Superior temporal gyrus (tissue), 1 donor: Measurements from ENCODE around the gene PHC3.
"Not testable (repeated sequence)": the region's sequence is repeated elsewhere in the genome, so short reads cannot be mapped to it uniquely, and the experiment has no call there.

Experiments used
- DNase-seq: peaks from one replicate; pipeline ENCODE4 v3.0.0-alpha.2; 2016; ENCODE audit errors: extremely low spot score

Gene PHC3

GRCh38 chr3:170128977-170129431, 52.5 kb downstream of the PHC3 start:
- DNase-seq: no peak

- DNase-seq: no peak
These were observed 53.1 kb downstream of the PHC3 start for GRCh38 chr3:170128259-170128976.

- no peak for DNase-seq
These were observed 64.4 kb downstream of the PHC3 start for GRCh38 chr3:170117134-170117533.

GRCh38 chr3:170114165-170114564, 67.4 kb downstream of the PHC3 start:
- not testable (repeated sequence) for DNase-seq

DNA sequence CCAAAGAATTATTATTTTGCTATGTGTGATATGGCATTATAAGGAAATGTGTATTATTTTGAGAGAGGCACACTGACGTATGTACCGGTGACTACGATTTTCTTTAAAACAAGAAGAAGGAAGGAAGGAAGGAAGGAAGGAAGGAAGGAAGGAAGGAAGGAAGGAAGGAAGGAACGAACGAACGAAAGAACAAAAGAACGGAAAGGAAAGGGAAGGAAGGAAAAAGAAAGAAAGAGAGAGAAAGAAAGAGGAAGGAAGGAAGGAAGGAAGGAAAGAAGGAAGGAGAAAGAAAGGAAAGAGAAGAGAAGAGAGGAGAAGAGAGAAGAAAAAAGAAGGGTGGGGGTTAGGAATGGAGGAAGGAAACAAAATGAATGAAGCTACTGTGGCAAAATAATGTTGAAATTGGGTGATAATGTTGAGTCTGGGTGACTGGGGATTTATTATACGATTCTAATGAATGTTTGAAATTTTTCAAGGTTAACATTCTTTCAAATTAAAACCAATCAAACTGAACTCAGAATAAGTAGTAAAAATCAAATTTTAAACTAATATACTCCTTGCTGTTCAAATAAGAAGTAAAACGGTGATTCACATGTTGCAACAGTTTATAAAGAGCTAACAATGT, 70.3 kb downstream of the PHC3 start:
- no peak for DNase-seq

DNA sequence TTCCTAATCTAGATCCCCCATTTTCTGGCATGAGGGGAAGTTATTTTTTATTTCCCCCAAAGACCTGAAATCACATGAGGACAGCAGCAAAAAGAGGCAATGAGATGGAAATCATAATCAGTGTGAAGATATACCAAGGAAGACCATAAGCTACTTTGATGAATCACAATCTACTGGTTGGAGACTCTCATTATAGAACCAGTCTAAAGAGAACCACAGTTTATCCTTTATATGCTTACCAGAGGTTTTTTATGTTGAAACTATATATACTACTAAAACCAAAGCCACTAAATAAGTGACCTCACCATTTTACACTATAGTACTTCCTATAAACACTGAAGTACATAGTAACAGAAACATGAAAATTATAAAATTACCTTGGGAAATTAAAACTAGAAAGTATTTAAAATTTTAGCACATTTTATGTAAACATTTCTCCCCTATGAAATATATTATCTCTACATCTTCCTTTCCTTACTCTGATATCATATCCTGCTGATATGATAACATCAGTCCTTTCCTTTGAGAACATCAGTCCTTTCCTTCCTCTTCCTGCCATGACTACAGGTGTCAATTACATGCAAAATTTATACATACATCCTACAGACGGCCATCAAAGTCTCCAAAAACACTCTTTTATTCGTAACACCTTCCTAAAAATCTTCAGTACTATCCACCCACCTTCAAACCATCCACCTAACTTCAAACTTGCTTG, 71.8 kb downstream of the PHC3 start:
- DNase-seq: no peak

GRCh38 chr3:170108955-170109354, 72.6 kb downstream of the PHC3 start:
- DNase-seq: no peak

GRCh38 chr3:170107941-170108340, 73.6 kb downstream of the PHC3 start:
- DNase-seq: no peak

- peak; percentile 42 for DNase-seq
These were observed 79.1 kb downstream of the PHC3 start for GRCh38 chr3:170102431-170102830.

GRCh38 chr3:170100944-170101343, 80.6 kb downstream of the PHC3 start:
- no peak for DNase-seq

DNA sequence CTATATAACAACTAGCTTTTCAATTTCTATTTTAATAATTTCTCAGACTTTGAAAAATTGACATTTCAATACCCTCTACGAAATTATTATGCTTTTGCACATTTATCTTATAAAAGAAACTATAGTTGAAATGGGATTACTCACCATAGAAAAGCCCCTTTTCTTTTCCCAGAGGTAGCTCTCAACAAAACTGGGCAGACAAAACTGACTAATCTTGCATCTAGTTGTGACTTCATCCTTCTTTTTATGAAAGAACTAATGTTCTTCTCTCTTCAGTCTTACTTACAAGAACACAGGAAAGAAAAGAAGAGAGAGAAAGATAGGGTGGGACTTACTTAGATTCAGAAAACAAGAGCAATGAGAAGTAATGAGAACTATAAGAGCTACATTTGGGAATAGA, 82.8 kb downstream of the PHC3 start:
- no peak for DNase-seq

DNA sequence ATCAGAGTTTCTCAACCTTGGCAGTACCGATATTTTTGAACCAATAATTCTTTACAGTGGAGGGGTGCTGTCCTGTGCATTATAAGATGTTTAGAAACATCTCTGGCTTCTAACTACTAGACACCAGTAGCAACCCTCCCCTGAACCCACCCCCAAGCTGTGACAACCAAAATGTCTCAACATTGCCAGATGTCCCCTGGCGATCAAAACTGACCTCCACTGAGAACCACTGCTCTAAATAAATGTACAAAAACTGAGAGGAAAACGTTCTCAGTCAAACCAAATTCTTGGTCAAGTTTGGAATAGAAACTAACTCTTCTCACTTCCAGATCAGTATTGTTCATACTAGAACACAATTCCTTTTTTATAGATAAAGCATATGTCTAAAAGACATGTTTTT, 85.2 kb downstream of the PHC3 start:
- DNase-seq: no peak

DNA sequence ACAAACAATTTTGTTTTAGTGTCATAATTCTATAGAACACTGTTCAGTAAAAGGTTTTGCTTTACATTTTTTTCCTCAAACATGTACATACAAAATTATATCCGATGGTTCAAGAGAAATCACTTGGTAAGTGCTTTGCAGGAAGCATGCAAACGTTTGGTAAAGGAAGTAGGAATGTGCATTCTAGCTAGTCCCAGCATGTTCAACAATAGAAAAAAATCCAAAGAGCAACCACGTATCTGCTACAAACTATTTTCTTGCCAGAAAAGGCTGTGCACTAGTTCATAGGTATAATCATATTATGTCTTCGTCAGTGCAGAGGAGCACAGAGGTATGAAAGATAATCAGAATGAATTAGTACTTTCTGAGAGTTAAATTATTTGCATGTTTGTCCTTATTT, 85.8 kb downstream of the PHC3 start:
- no peak for DNase-seq

- DNase-seq: no peak
These were observed 88.6 kb downstream of the PHC3 start for GRCh38 chr3:170092907-170093306.

- DNase-seq: no peak
These were observed 90.9 kb downstream of the PHC3 start for GRCh38 chr3:170090601-170090981.

DNA sequence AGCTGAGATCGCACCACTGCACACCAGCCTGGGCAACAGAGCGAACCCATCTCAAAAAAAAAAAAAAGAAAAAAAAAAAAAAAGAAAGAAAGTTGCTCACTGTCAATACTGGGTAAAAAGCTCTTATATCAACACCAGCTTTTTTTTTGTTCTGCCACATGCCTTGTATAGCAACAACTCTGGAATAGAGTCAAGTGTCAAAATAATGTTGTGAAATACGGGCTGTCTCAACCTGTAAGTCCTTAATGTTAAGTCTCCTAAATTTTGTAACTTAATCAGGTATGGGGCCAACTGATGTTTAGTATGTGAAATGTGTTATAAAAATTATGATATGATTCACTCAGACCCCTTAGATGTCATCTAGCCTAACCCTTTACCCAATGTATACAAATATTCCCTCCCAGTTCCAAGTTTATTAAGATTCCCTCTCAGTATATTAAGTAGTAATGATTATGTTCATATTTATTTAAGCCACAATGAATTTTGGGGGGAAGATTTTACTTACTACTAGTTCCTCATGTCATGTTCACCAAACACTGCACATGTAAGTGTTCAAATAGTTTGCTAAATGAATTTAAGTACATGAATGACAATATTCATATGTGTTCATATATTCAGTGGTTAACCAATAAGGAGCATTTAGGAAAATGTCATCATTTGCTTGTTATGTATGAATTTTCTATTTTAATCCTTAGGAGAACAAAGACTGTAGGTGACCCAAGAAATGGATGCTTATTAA, 91.5 kb downstream of the PHC3 start:
- no peak for DNase-seq

DNA sequence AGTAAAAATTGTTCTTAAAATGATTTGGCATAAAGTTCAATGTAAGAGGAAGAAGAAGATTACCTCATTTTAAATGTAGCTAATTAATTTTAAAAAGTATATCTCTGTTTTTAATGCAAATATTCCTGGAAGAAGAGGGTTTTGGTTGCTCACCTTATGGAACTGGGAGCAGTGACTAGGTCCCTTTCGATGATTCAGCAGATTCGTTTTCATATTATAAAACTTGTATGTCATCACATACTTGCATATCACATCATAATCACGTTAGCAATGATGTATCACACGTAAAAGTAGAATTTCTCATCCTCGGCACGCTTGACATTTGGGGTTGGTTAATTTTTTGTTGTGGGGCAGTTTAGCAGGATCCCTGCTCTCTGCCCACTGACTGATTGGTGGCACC, 96.1 kb downstream of the PHC3 start:
- DNase-seq: no peak

DNA sequence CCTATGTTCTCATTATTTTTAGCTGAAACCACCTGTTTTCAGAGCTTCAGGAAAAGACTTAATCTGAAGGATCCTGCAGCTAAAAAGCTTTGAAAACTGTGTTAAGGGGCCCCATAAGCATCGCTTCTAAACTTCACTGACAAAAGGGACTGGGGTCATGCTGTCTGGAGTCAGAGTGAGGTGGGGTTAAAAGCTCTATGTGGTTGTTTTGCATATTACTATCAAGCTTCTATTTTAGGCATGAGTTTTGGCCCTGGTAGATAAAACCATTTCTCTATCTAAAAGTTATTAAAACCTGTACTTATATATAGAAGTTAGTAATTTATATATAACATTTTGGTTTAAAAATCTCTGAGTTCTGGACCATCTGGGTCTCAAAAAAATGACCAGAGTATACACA, 98.2 kb downstream of the PHC3 start:
- DNase-seq: no peak

DNA sequence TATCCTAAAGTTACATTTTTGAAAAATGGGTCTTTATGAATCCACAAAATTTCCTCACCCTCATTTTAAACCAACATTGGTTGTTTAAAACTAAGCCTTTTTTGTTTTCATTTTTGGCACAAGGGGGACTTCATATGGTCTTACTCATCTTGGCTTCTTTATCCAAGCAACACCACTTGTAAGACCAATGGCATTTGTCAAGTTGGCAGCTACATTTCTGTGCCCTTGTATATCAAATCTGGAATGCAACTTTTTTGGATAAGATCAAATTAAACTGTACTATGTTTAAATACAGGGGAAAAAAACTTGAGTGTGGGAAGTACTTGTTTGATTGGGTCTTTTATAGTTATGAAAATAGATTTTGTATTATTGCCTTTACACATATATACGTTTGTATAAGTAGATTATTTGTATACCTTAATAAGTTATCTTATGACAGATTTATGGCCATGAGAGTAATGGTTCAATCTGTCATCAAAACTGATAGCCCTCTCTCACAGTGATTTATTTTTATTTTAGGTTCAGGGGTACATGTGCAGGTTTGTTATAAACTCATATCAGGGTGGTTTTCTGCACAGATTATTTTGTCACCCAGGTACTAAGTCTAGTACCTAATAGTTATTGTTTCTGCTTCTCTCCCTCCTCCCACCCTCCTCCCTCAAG, 100.3 kb downstream of the PHC3 start:
- no peak for DNase-seq

DNA sequence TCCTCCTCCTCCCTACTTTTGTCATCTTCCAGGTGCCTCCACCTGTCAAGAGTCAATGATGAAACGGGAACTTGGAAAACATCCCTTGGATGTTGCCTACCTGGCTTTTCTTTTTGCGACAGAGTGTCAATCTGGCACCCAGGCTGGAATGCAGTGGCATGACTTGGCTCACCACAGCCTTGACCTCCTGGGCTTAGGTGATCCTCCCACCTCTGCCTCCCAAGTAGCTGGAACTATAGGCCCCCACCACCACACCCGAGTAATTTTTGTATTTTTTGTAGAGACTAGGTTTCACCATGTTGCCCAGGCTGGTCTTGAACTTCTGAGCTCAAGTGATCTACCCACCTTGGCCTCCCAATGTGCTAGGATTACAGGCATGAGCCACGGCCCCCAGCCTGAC, 100.9 kb downstream of the PHC3 start:
- no peak for DNase-seq

- DNase-seq: no peak
These were observed 101.9 kb downstream of the PHC3 start for GRCh38 chr3:170079536-170080165.
